ENCODE data around the gene CMTM5. TPM values are rescaled to one million over a fixed set of nuclear protein-coding genes. Genes with fewer than 3 reads are reported as not detected.

CMTM5 gene
- total RNA-seq, 1 experiment from 2014 or later, result 0.24 TPM

- TF ChIP-seq, protein P1, sequence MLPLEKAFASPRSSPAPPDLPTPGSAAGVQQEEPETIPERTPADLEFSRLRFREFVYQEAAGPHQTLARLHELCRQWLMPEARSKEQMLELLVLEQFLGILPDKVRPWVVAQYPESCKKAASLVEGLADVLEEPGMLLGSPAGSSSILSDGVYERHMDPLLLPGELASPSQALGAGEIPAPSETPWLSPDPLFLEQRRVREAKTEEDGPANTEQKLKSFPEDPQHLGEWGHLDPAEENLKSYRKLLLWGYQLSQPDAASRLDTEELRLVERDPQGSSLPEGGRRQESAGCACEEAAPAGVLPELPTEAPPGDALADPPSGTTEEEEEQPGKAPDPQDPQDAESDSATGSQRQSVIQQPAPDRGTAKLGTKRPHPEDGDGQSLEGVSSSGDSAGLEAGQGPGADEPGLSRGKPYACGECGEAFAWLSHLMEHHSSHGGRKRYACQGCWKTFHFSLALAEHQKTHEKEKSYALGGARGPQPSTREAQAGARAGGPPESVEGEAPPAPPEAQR (CRISPR knock-in tag; IDR thresholded peaks at IDR 0.05), result no peak
- TF ChIP-seq FOXP1 (CRISPR knock-in tag; IDR thresholded peaks at IDR 0.05; ENCODE audit: borderline replicate concordance), result no peak
- TF ChIP-seq, protein P2, sequence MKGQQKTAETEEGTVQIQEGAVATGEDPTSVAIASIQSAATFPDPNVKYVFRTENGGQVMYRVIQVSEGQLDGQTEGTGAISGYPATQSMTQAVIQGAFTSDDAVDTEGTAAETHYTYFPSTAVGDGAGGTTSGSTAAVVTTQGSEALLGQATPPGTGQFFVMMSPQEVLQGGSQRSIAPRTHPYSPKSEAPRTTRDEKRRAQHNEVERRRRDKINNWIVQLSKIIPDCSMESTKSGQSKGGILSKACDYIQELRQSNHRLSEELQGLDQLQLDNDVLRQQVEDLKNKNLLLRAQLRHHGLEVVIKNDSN (CRISPR knock-in tag; IDR thresholded peaks at IDR 0.05), result no peak
- TF ChIP-seq NR3C1 (CRISPR knock-in tag; conservative IDR thresholded peaks at IDR 0.05; ENCODE audit: low read depth), result no peak
- no peak for TF ChIP-seq ATF6 (CRISPR knock-in tag; IDR thresholded peaks at IDR 0.05)
- TF ChIP-seq CTCF (IDR thresholded peaks at IDR 0.05), result no peak
- TF ChIP-seq SP1 (CRISPR knock-in tag; conservative IDR thresholded peaks at IDR 0.05), result no peak
- no peak for TF ChIP-seq KAT7 (CRISPR knock-in tag; IDR thresholded peaks at IDR 0.05; ENCODE audit: borderline replicate concordance)
- no peak for TF ChIP-seq ESRRA (CRISPR knock-in tag; IDR thresholded peaks at IDR 0.05; ENCODE audit: borderline replicate concordance)
- TF ChIP-seq FOXJ3 (CRISPR knock-in tag; IDR thresholded peaks at IDR 0.05; ENCODE audit: borderline replicate concordance), result no peak
- TF ChIP-seq TEAD4 (CRISPR knock-in tag; IDR thresholded peaks at IDR 0.05), result no peak
- DNase-seq (ENCODE audit: low spot score) (no peak), ATAC-seq (no peak)
- Mint-ChIP-seq H3K36me3 (no peaks in the 10 kb centered on the region), H3K9me3 (no peaks in the 10 kb centered on the region), H3K27ac (no peak overlapping the region), H3K4me1 (peaks cover 12% of the 10 kb centered on the region), H3K4me3 (no peak overlapping the region), H3K27me3 (ENCODE audit: low read depth) (peaks cover 66% of the 10 kb centered on the region)
- POLR2A ChIA-PET, result interaction anchor here (0.7 kb wide), 1 partner anchor 1963 kb away, joined by 3 read pairs; no protein-coding TSS in a partner anchor
- CTCF ChIA-PET, result interaction anchor here (0.6 to 7.7 kb wide), 3 partner anchors 9 to 96 kb away, joined by 3 to 82 read pairs (median 3); no protein-coding TSS in a partner anchor
These were observed 5.0 kb upstream of the CMTM5 start for GRCh38 chr14:23371865-23372264.

- Mint-ChIP-seq H3K27me3 (ENCODE audit: low read depth) (peaks cover 66% of the 10 kb centered on the region), H3K4me3 (no peak within 1 kb of the TSS), H3K4me1 (peaks cover 7% of the 10 kb centered on the region), H3K9me3 (no peaks in the 10 kb centered on the region), H3K36me3 (no peaks in the 10 kb centered on the region), H3K27ac (no peak within 1 kb of the TSS)
- ChIA-PET POLR2A (interaction anchor here (0.7 kb wide), 1 partner anchor 1962 kb away, joined by 3 read pairs; no protein-coding TSS in a partner anchor), CTCF (interaction anchor here (1.0 to 7.7 kb wide), 2 partner anchors 9 to 24 kb away, joined by 3 to 82 read pairs; no protein-coding TSS in a partner anchor)
- TF ChIP-seq MYBL2 (CRISPR knock-in tag; IDR thresholded peaks at IDR 0.05) (no peak), ZNF232 (CRISPR knock-in tag; IDR thresholded peaks at IDR 0.05) (no peak), FOXK1 (CRISPR knock-in tag; IDR thresholded peaks at IDR 0.05) (no peak), FOXJ3 (CRISPR knock-in tag; IDR thresholded peaks at IDR 0.05; ENCODE audit: borderline replicate concordance) (no peak)
- TF ChIP-seq, protein P3, sequence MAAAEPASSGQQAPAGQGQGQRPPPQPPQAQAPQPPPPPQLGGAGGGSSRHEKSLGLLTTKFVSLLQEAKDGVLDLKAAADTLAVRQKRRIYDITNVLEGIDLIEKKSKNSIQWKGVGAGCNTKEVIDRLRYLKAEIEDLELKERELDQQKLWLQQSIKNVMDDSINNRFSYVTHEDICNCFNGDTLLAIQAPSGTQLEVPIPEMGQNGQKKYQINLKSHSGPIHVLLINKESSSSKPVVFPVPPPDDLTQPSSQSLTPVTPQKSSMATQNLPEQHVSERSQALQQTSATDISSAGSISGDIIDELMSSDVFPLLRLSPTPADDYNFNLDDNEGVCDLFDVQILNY (CRISPR knock-in tag; IDR thresholded peaks at IDR 0.05), result no peak
- no peak for ATAC-seq
- DNase-seq (ENCODE audit: low spot score), result no peak
These were observed 4.3 kb upstream of the CMTM5 start, which contains the start of gene IL25 for GRCh38 chr14:23372509-23372908. TSS of gene IL25 (plus strand) at chr14:23372809.

- no peak overlapping the region for H3K27ac Mint-ChIP-seq
- peaks cover 7% of the 10 kb centered on the region for H3K4me1 Mint-ChIP-seq
- no peaks in the 10 kb centered on the region for H3K36me3 Mint-ChIP-seq
- ATAC-seq (no peak), DNase-seq (ENCODE audit: low spot score) (no peak)
- peaks cover 66% of the 10 kb centered on the region for H3K27me3 Mint-ChIP-seq (ENCODE audit: low read depth)
- H3K9me3 Mint-ChIP-seq, result no peaks in the 10 kb centered on the region
- ChIA-PET CTCF (interaction anchor here (1.0 kb wide), 1 partner anchor 25 kb away, joined by 3 read pairs; no protein-coding TSS in a partner anchor), POLR2A (no interaction called here)
- H3K4me3 Mint-ChIP-seq, result no peak overlapping the region
- TF ChIP-seq CTCF (IDR thresholded peaks at IDR 0.05) (no peak), TP53 (CRISPR knock-in tag; IDR thresholded peaks at IDR 0.05) (no peak), AR (CRISPR knock-in tag; IDR thresholded peaks at IDR 0.05) (no peak)
These were observed 3.8 kb upstream of the CMTM5 start for GRCh38 chr14:23373041-23373440.

All from WTC11 (cell line).